ENCODE data around the gene MED12L.

DNA sequence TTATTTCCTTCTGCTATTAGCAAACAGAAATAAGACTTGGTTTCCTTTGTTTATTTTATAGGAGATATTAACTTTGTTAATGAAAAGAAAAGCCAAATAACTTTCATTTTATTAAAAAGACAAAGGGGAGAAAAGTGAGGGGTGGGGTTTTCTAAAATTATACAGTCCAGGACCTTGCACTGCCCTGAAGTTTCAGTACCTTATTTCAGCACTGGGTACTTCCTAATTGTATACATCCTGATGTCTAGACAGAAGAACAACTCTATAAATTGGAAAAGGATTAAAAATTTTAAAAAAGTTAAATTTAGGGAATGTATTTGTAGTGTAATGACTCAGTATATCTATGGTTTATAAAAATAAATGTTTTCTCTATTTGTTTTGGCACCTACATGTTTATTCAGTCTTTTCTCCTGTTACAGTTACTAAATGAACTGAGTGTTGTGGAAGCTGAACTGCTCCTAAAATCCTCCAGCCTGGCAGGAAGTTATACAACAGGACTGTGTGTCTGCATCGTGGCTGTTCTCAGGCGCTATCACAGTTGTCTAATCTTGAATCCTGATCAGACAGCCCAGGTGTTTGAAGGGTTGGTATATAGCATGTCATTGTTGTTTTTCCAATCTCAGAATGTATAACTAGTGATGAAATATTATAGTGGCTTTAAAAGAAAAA, 271.5 kb downstream of the MED12L start:
- TF ChIP-seq SP1 (IDR thresholded peaks at IDR 0.05; ENCODE audit: low read depth) = no peak
- TF ChIP-seq SIN3A (IDR thresholded peaks at IDR 0.05; ENCODE audit: low read depth) = no peak
- no peak for TF ChIP-seq EZH2 (IDR thresholded peaks at IDR 0.05)
- TF ChIP-seq, protein P1, sequence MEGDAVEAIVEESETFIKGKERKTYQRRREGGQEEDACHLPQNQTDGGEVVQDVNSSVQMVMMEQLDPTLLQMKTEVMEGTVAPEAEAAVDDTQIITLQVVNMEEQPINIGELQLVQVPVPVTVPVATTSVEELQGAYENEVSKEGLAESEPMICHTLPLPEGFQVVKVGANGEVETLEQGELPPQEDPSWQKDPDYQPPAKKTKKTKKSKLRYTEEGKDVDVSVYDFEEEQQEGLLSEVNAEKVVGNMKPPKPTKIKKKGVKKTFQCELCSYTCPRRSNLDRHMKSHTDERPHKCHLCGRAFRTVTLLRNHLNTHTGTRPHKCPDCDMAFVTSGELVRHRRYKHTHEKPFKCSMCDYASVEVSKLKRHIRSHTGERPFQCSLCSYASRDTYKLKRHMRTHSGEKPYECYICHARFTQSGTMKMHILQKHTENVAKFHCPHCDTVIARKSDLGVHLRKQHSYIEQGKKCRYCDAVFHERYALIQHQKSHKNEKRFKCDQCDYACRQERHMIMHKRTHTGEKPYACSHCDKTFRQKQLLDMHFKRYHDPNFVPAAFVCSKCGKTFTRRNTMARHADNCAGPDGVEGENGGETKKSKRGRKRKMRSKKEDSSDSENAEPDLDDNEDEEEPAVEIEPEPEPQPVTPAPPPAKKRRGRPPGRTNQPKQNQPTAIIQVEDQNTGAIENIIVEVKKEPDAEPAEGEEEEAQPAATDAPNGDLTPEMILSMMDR (IDR thresholded peaks at IDR 0.05 in 2 of 3, conservative IDR thresholded peaks at IDR 0.05 in 1 of 3; ENCODE audit: borderline replicate concordance in 1 of 3, insufficient read depth in 1 of 3, low read depth in 2 of 3, low read length in 2 of 3) = no peak
- TF ChIP-seq, protein P2, sequence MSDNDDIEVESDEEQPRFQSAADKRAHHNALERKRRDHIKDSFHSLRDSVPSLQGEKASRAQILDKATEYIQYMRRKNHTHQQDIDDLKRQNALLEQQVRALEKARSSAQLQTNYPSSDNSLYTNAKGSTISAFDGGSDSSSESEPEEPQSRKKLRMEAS (IDR thresholded peaks at IDR 0.05) = no peak
- TF ChIP-seq POLR2AphosphoS5 (IDR thresholded peaks at IDR 0.05; ENCODE audit: low read depth, low read length) = no peak
- TF ChIP-seq, protein P3, sequence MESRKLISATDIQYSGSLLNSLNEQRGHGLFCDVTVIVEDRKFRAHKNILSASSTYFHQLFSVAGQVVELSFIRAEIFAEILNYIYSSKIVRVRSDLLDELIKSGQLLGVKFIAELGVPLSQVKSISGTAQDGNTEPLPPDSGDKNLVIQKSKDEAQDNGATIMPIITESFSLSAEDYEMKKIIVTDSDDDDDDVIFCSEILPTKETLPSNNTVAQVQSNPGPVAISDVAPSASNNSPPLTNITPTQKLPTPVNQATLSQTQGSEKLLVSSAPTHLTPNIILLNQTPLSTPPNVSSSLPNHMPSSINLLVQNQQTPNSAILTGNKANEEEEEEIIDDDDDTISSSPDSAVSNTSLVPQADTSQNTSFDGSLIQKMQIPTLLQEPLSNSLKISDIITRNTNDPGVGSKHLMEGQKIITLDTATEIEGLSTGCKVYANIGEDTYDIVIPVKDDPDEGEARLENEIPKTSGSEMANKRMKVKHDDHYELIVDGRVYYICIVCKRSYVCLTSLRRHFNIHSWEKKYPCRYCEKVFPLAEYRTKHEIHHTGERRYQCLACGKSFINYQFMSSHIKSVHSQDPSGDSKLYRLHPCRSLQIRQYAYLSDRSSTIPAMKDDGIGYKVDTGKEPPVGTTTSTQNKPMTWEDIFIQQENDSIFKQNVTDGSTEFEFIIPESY (IDR thresholded peaks at IDR 0.05; ENCODE audit: extremely low read depth, insufficient replicate concordance, low read length) = no peak
- no peak for TF ChIP-seq CEBPB (IDR thresholded peaks at IDR 0.05; ENCODE audit: low read depth)
